IMR-90 (cell line): ENCODE results near the gene RRP15. TPM values are rescaled to one million over a fixed set of nuclear protein-coding genes. Genes with fewer than 3 reads are reported as not detected.
A peak's percentile ranks its signal among the peaks of the same experiment; 100 is the strongest.

Experiments used
- ATAC-seq: fragments of 200-7000 bp; cut with Tn5 transposase; 2 replicates; pipeline ENCODE4 v1.9.1; 2020; ENCODE audit warnings: low read depth, mild to moderate bottlenecking, moderate library complexity
- BruUV-seq: library from RNA; stranded (reverse); fragments of 400-500 nt; replicated peaks from 2 replicates; lab custom pipeline; 2021; lab: Mats Ljungman, UMichigan
- CTCF ChIA-PET: fragments of 300-600 bp; formaldehyde crosslinking; extraction: SDS; loops from one replicate; lab custom pipeline; 2021; ENCODE audit warnings: antibody characterized with exemption; lab: Yijun Ruan, JAX
- POLR2A ChIA-PET: fragments of 300-600 bp; sonication (Branson Sonifier 250); formaldehyde crosslinking; loops from one replicate; lab custom pipeline; 2022; ENCODE audit warnings: antibody characterized with exemption; ENCODE audit not compliant: unreplicated experiment; lab: Charles Lee
- DNase-seq: peaks from one replicate; pipeline ENCODE4 v3.0.0; 2013
- H2AFZ ChIP-seq: replicated peaks from 2 replicates; pipeline ENCODE3; 2013; ENCODE audit warnings: low read length, mild to moderate bottlenecking; ENCODE audit not compliant: poor library complexity
- H2AK5ac ChIP-seq: 2 replicates; pipeline ENCODE4 v1.6.1; 2013; ENCODE audit warnings: low read depth, low read length, inconsistent platforms
- H2AK9ac ChIP-seq: replicated peaks from 2 replicates; pipeline ENCODE3; 2013; ENCODE audit warnings: mild to moderate bottlenecking, low read depth, low read length, moderate library complexity; ENCODE audit not compliant: poor library complexity
- H2BK120ac ChIP-seq: 2 replicates; pipeline ENCODE4 v1.6.1; 2013; ENCODE audit warnings: low read depth, low read length, inconsistent platforms
- H2BK15ac ChIP-seq: 3 replicates; pipeline ENCODE4 v1.6.1; 2013; ENCODE audit warnings: low read depth, low read length, inconsistent platforms
- H2BK20ac ChIP-seq: 2 replicates; pipeline ENCODE4 v1.6.1; 2013; ENCODE audit warnings: low read depth, mild to moderate bottlenecking, inconsistent platforms, low read length, moderate library complexity
- H2BK5ac ChIP-seq: 2 replicates; pipeline ENCODE4 v1.6.1; 2013; ENCODE audit warnings: mild to moderate bottlenecking, low read depth, low read length, inconsistent platforms; ENCODE audit not compliant: poor library complexity, severe bottlenecking
- H3K14ac ChIP-seq: replicated peaks from 2 replicates; pipeline ENCODE4 v1.6.1; 2013; ENCODE audit warnings: low read depth, low read length, inconsistent platforms
- H3K18ac ChIP-seq: 2 replicates; pipeline ENCODE4 v1.6.1; 2013; ENCODE audit warnings: low read depth, low read length, control low read depth
- H3K23ac ChIP-seq: 2 replicates; pipeline ENCODE4 v1.6.1; 2013; ENCODE audit warnings: low read depth, low read length, inconsistent platforms
- H3K27ac ChIP-seq: 2 replicates; pipeline ENCODE4 v1.5.1; 2013; ENCODE audit warnings: mild to moderate bottlenecking, control low read depth, low read length; ENCODE audit not compliant: insufficient read depth
- H3K27me3 ChIP-seq: 2 replicates; pipeline ENCODE4 v1.6.1; 2013; ENCODE audit warnings: low read length; ENCODE audit not compliant: control insufficient read depth, insufficient read depth
- H3K36me3 ChIP-seq: 2 replicates; pipeline ENCODE4 v1.6.1; 2013; ENCODE audit warnings: low read length, mixed read lengths; ENCODE audit not compliant: control insufficient read depth, insufficient read depth
- H3K4ac ChIP-seq: 2 replicates; pipeline ENCODE4 v1.6.1; 2013; ENCODE audit warnings: low read depth, low read length, inconsistent platforms
- H3K4me1 ChIP-seq: 2 replicates; pipeline ENCODE4 v1.6.1; 2013; ENCODE audit warnings: low read length, mixed read lengths; ENCODE audit not compliant: control insufficient read depth, insufficient read depth
- H3K4me2 ChIP-seq: 2 replicates; pipeline ENCODE4 v1.6.1; 2013; ENCODE audit warnings: low read depth, mild to moderate bottlenecking, control low read depth, low read length, moderate library complexity
- H3K4me3 ChIP-seq: 2 replicates; pipeline ENCODE4 v1.5.1; 2013; ENCODE audit warnings: low read depth, mild to moderate bottlenecking, control low read depth, low read length, moderate library complexity; ENCODE audit not compliant: insufficient read depth
- H3K56ac ChIP-seq: 2 replicates; pipeline ENCODE4 v1.6.1; 2013; ENCODE audit warnings: low read length, inconsistent platforms; ENCODE audit not compliant: insufficient read depth; ENCODE audit errors: extremely low read depth
- H3K79me1 ChIP-seq, 2 experiments: 2 replicates each; pipeline ENCODE4 v1.6.1; 2013; ENCODE audit warnings: low read length in 2 of 2, inconsistent platforms in 1 of 2, low read depth in 1 of 2
- H3K9ac ChIP-seq: 2 replicates; pipeline ENCODE4 v1.6.1; 2013; ENCODE audit warnings: low read depth, low read length, control low read depth
- H3K9me1 ChIP-seq: 2 replicates; pipeline ENCODE4 v1.6.1; 2013; ENCODE audit warnings: low read length, inconsistent platforms; ENCODE audit not compliant: insufficient read depth
- H3K9me3 ChIP-seq: 2 replicates; pipeline ENCODE4 v1.6.1; 2013; ENCODE audit warnings: low read length; ENCODE audit not compliant: control insufficient read depth, insufficient read depth
- H4K20me1 ChIP-seq: 2 replicates; pipeline ENCODE4 v1.6.1; 2013; ENCODE audit warnings: low read length, inconsistent platforms; ENCODE audit not compliant: insufficient read depth
- H4K5ac ChIP-seq: 2 replicates; pipeline ENCODE4 v1.6.1; 2013; ENCODE audit warnings: mild to moderate bottlenecking, low read depth, low read length, control low read depth
- H4K8ac ChIP-seq, 2 experiments: 2 replicates each; pipeline ENCODE4 v1.6.1; 2013; ENCODE audit warnings: low read depth in 2 of 2, low read length in 2 of 2, control low read depth in 1 of 2, inconsistent platforms in 1 of 2
- H4K91ac ChIP-seq: 2 replicates; pipeline ENCODE4 v1.6.1; 2013; ENCODE audit warnings: low read depth, low read length, inconsistent platforms; ENCODE audit not compliant: insufficient read depth
- NFE2L2 ChIP-seq: fragments of 150-350 bp; IDR thresholded peaks from 2 replicates; pipeline ENCODE4 v1.6.1; 2016; ENCODE audit warnings: low read depth, mild to moderate bottlenecking, low read length
- WGBS, 2 experiments: methylation state at CpG; one replicate each; pipeline versions ENCODE4 v1.1.5 to v1.1.7; 2013; ENCODE audit warnings: missing lambda C conversion rate in 2 of 2; ENCODE audit not compliant: insufficient read length in 1 of 2; ENCODE audit errors: extremely low coverage in 2 of 2; 5-methylcytosine and 5-hydroxymethylcytosine counted together
- dilution Hi-C: fragments of 300-500 bp; cut with HindIII; formaldehyde crosslinking; loops from one replicate; pipeline ENCODE4 v1.14.3; 2018; ENCODE audit warnings: low sequenced_read_pairs; ENCODE audit not compliant: unreplicated experiment
- in situ Hi-C: fragments of 300-500 bp; cut with MboI; formaldehyde crosslinking; loops from 3 replicates; pipeline ENCODE4 v1.14.3; 2019; ENCODE audit warnings: low sequenced_read_pairs, inconsistent platforms, mixed read lengths
- intact Hi-C: fragments of 100-400 bp; cut with micrococcal nuclease; formaldehyde crosslinking; loops from 2 replicates; pipeline ENCODE4 v1.10.0; 2022
- polyA plus RNA-seq, 3 experiments: library from polyadenylated mRNA; depleted of rRNA; stranded (reverse); fragments of >200 nt; gene quantifications; 2 replicates each; pipeline ENCODE4 v1.2.3, GENCODE V29; 2012; ENCODE audit warnings: low replicate concordance in 1 of 3
- total RNA-seq: library from RNA; depleted of rRNA; stranded (reverse); fragments of >200 nt; gene quantifications from 2 replicates; pipeline ENCODE4 v1.2.3, GENCODE V29; 2012
- TF ChIP-seq, protein P1 (sequence below): conservative IDR thresholded peaks from 2 replicates; pipeline ENCODE4 v1.5.1; 2012; ENCODE audit warnings: mild to moderate bottlenecking, low read depth, low read length, improper control_type of control experiment

RRP15 gene
- total and polyA plus RNA-seq, 2 of the 4 experiments (the other 2 are of a cell fraction): 3.1 to 4.1 TPM

DNA sequence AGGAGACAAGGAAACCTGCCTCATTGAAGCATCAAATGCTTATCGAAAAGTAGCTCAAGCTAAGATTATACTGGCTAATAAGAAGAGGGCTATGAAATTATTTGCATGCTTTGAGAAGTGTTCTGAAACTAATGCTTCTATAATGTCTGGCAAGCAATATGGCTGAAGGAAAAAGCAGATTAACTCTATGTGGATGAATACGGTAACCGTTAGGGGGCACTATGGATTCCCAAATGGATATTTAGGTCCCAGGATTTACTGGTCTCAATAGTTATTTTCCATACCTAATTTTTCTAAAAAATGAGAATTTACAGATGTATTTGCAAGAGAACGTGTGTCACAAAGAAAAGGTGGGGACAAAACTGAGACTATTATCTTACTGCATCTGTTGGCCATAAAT, 34.6 kb upstream of the RRP15 start:
- no peak for TF ChIP-seq NFE2L2
- TF ChIP-seq, protein P1, sequence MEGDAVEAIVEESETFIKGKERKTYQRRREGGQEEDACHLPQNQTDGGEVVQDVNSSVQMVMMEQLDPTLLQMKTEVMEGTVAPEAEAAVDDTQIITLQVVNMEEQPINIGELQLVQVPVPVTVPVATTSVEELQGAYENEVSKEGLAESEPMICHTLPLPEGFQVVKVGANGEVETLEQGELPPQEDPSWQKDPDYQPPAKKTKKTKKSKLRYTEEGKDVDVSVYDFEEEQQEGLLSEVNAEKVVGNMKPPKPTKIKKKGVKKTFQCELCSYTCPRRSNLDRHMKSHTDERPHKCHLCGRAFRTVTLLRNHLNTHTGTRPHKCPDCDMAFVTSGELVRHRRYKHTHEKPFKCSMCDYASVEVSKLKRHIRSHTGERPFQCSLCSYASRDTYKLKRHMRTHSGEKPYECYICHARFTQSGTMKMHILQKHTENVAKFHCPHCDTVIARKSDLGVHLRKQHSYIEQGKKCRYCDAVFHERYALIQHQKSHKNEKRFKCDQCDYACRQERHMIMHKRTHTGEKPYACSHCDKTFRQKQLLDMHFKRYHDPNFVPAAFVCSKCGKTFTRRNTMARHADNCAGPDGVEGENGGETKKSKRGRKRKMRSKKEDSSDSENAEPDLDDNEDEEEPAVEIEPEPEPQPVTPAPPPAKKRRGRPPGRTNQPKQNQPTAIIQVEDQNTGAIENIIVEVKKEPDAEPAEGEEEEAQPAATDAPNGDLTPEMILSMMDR: peak; percentile 19; the same call in 1 of the 2 replicates
- Histone ChIP-seq H2AK9ac (no peak overlapping the region), H2BK120ac (no peak overlapping the region), H2AK5ac (no peak overlapping the region), H3K14ac (no peak overlapping the region), H3K27me3 (no peaks in the 10 kb centered on the region), H3K9ac (no peak overlapping the region), H3K18ac (no peak overlapping the region), H2BK15ac (no peak overlapping the region), H3K23ac (no peak overlapping the region), H3K79me1 (no peaks in the 10 kb centered on the region), H3K9me1 (no peaks in the 10 kb centered on the region), H3K27ac (no peak overlapping the region), H2AFZ (no peak overlapping the region), H2BK5ac (no peak overlapping the region), H3K36me3 (no peaks in the 10 kb centered on the region), H3K56ac (no peak overlapping the region), H3K4me1 (no peaks in the 10 kb centered on the region), H3K4ac (no peak overlapping the region), H4K20me1 (no peaks in the 10 kb centered on the region), H3K4me2 (no peak overlapping the region), H4K91ac (no peak overlapping the region), H4K8ac (no peak overlapping the region), H2BK20ac (no peak overlapping the region), H3K4me3 (no peak overlapping the region), H4K5ac (no peak overlapping the region), H3K9me3 (no peaks in the 10 kb centered on the region)
- dilution Hi-C loops (no loop called here), in situ Hi-C loops (no loop called here), intact Hi-C loops (no loop called here)
- no TSS peak for BruUV-seq
- DNase-seq: no peak
- CTCF ChIA-PET: interaction anchor here (0.7 kb wide), 1 partner anchor 50 kb away, joined by 4 read pairs; no protein-coding TSS in a partner anchor
- WGBS, 2 experiments: 75% methylated on average over 1 of the region's 4 CpGs; no CpG with 5 or more reads in 1 of the 2 experiments
- POLR2A ChIA-PET: no interaction called here
- no peak for ATAC-seq
